GM23338 (cell line): ENCODE results near the gene AKAP9. TPM values are rescaled to one million over a fixed set of nuclear protein-coding genes. Genes with fewer than 3 reads are reported as not detected.
A peak's percentile ranks its signal among the peaks of the same experiment; 100 is the strongest.

ENCODE experiments used
- ATAC-seq: fragments of 200-7000 bp; cut with Tn5 transposase; 3 replicates; pipeline ENCODE4 v1.9.1; 2020
- DNase-seq: peaks from one replicate; pipeline ENCODE4 v3.0.0-alpha.2; 2015; ENCODE audit warnings: low spot score
- H2AFZ ChIP-seq: fragments of 200-600 bp; sonication (generic); 2 replicates; pipeline ENCODE4 v1.8.0; 2016; ENCODE audit warnings: antibody characterized with exemption, mild to moderate bottlenecking, moderate library complexity
- H3F3A ChIP-seq: fragments of 200-600 bp; sonication (generic); replicated peaks from 2 replicates; pipeline ENCODE4 v1.8.0; 2017; ENCODE audit warnings: antibody characterized with exemption, mixed run types, low read depth
- H3K27ac ChIP-seq: fragments of 200-600 bp; sonication (generic); 2 replicates; pipeline ENCODE4 v1.6.1; 2016; ENCODE audit warnings: low read depth
- H3K27me3 ChIP-seq: fragments of 200-600 bp; sonication (generic); 2 replicates; pipeline ENCODE4 v1.8.0; 2016; ENCODE audit warnings: mild to moderate bottlenecking, mixed run types, moderate library complexity; ENCODE audit not compliant: insufficient read depth
- H3K36me3 ChIP-seq: fragments of 200-600 bp; sonication (generic); 2 replicates; pipeline ENCODE4 v1.8.0; 2016; ENCODE audit warnings: mild to moderate bottlenecking; ENCODE audit not compliant: insufficient read depth
- H3K4me1 ChIP-seq: fragments of 200-600 bp; sonication (generic); 2 replicates; pipeline ENCODE4 v1.8.0; 2016; ENCODE audit warnings: mild to moderate bottlenecking, moderate library complexity; ENCODE audit not compliant: insufficient read depth
- H3K4me2 ChIP-seq: fragments of 200-600 bp; sonication (generic); 2 replicates; pipeline ENCODE4 v1.7.1; 2017; ENCODE audit warnings: mixed run types
- H3K4me3 ChIP-seq: fragments of 200-600 bp; sonication (generic); 2 replicates; pipeline ENCODE4 v1.6.1; 2016; ENCODE audit warnings: mixed run types
- H3K79me2 ChIP-seq: fragments of 200-600 bp; sonication (generic); replicated peaks from 2 replicates; pipeline ENCODE4 v1.8.0; 2017; ENCODE audit warnings: mild to moderate bottlenecking; ENCODE audit not compliant: insufficient read depth
- H3K9me2 ChIP-seq: fragments of 200-600 bp; sonication (generic); 2 replicates; pipeline ENCODE4 v1.8.0; 2017; ENCODE audit not compliant: insufficient read depth
- H4K20me1 ChIP-seq: fragments of 200-600 bp; sonication (generic); replicated peaks from 2 replicates; pipeline ENCODE4 v1.8.0; 2017; ENCODE audit warnings: mild to moderate bottlenecking; ENCODE audit not compliant: insufficient read depth
- H3K27ac Mint-ChIP-seq: 2 replicates; pipeline ENCODE4 v1.8.0; 2020; ENCODE audit warnings: inconsistent platforms, mild to moderate bottlenecking, moderate library complexity, mixed read lengths
- H3K27me3 Mint-ChIP-seq: 3 replicates; pipeline ENCODE4 v1.8.0; 2022; ENCODE audit warnings: low read depth, mild to moderate bottlenecking, moderate library complexity, mixed read lengths, inconsistent platforms; ENCODE audit not compliant: insufficient read depth, poor library complexity
- H3K36me3 Mint-ChIP-seq: 3 replicates; pipeline ENCODE4 v1.8.0; 2021; ENCODE audit warnings: low read depth, mild to moderate bottlenecking, inconsistent platforms, moderate library complexity, mixed read lengths
- H3K4me1 Mint-ChIP-seq: 3 replicates; pipeline ENCODE4 v1.8.0; 2020; ENCODE audit warnings: mild to moderate bottlenecking, inconsistent platforms, mixed read lengths
- H3K4me3 Mint-ChIP-seq: 3 replicates; pipeline ENCODE4 v1.8.0; 2021; ENCODE audit warnings: moderate library complexity, mild to moderate bottlenecking, inconsistent platforms, mixed read lengths
- H3K9me3 Mint-ChIP-seq: 3 replicates; pipeline ENCODE4 v1.8.0; 2020; ENCODE audit warnings: moderate library complexity, mild to moderate bottlenecking, inconsistent platforms, mixed read lengths
- CREB1 ChIP-seq: fragments of 250-450 bp; sonication (Bioruptor Pico); IDR thresholded peaks from 2 replicates; pipeline ENCODE4 v1.5.0; 2020; ENCODE audit warnings: low read depth, mild to moderate bottlenecking, moderate library complexity
- CTCF ChIP-seq, 2 experiments: fragments of 200-600 bp in 1 of 2; sonication (generic) in 1 of 2; conservative IDR thresholded peaks; 2 replicates each; pipeline versions ENCODE4 v1.5.1 to v1.6.1; 2016 to 2017; ENCODE audit warnings: antibody characterized with exemption in 2 of 2, low read depth in 2 of 2, mild to moderate bottlenecking in 2 of 2, moderate library complexity in 1 of 2
- ETS1 ChIP-seq: IDR thresholded peaks from 2 replicates; pipeline ENCODE4 v1.6.1; 2016; ENCODE audit warnings: antibody characterized with exemption
- EZH2 ChIP-seq: fragments of 200-600 bp; sonication (generic); IDR thresholded peaks from one replicate; pipeline ENCODE4 v1.8.0; 2017; ENCODE audit warnings: antibody characterized with exemption, mild to moderate bottlenecking, low read depth; ENCODE audit not compliant: unreplicated experiment
- JUNB ChIP-seq: IDR thresholded peaks from one replicate; pipeline ENCODE4 v1.6.1; 2016; ENCODE audit warnings: antibody characterized with exemption; ENCODE audit not compliant: unreplicated experiment
- NANOG ChIP-seq: IDR thresholded peaks from 2 replicates; pipeline ENCODE4 v1.6.1; 2016; ENCODE audit warnings: antibody characterized with exemption, borderline replicate concordance
- POLR2AphosphoS5 ChIP-seq: IDR thresholded peaks from 2 replicates; pipeline ENCODE4 v1.6.1; 2016; ENCODE audit warnings: antibody characterized with exemption, low read depth
- ZNF114 ChIP-seq: fragments of 250-450 bp; sonication (Bioruptor Pico); IDR thresholded peaks from 2 replicates; pipeline ENCODE4 v1.5.0; 2020; ENCODE audit warnings: mild to moderate bottlenecking, moderate library complexity
- ZNF331 ChIP-seq: fragments of 250-450 bp; sonication (Bioruptor Pico); IDR thresholded peaks from 2 replicates; pipeline ENCODE4 v1.5.0; 2020; ENCODE audit warnings: low read depth, mild to moderate bottlenecking, moderate library complexity
- polyA plus RNA-seq: library from polyadenylated mRNA; unstranded; fragments of >200 nt; fragmentation: Nextera tagmentation; extraction: Ambion mirVana; gene quantifications from 2 replicates; pipeline ENCODE4 v1.2.1, GENCODE V29; 2016
- total RNA-seq: library from RNA; depleted of rRNA; stranded (reverse); fragments of >200 nt; shearing (Covaris generic); gene quantifications from 2 replicates; pipeline ENCODE4 v1.2.3, GENCODE V29; 2014

Gene AKAP9
- total and polyA plus RNA-seq, 2 experiments from 2014 or later = 33.5 to 67.4 TPM

GRCh38 chr7:92134271-92135051, 193.8 kb downstream of the AKAP9 start, which contains the start of gene CYP51A1:
CYP51A1 (minus strand) TSS chr7:92134477; CDS start chr7:92134364, 113 bp downstream.
- Mint-ChIP-seq H3K27ac (peak within 1 kb of the TSS; percentile 100), H3K27me3 (peaks cover 8% of the 10 kb centered on the region), H3K4me3 (peak within 1 kb of the TSS; percentile 89), H3K36me3 (peaks cover 16% of the 10 kb centered on the region), H3K4me1 (peaks cover 14% of the 10 kb centered on the region; the same call in 2 of the 3 replicates), H3K9me3 (peaks cover 8% of the 10 kb centered on the region; the same call in 2 of the 3 replicates)
- DNase-seq = peak; percentile 93
- Histone ChIP-seq H3K36me3 (peaks cover 19% of the 10 kb centered on the region), H3K27ac (peak within 1 kb of the TSS; percentile 91), H3K9me2 (no peaks in the 10 kb centered on the region), H2AFZ (peak within 1 kb of the TSS; percentile 89), H3F3A (no peaks in the 10 kb centered on the region), H3K4me3 (peak within 1 kb of the TSS; percentile 95), H3K27me3 (no peaks in the 10 kb centered on the region), H3K79me2 (peaks cover 42% of the 10 kb centered on the region), H3K4me1 (peaks cover 24% of the 10 kb centered on the region), H3K4me2 (peak within 1 kb of the TSS; percentile 93), H4K20me1 (peaks cover 33% of the 10 kb centered on the region)
- peak; percentile 88 for ATAC-seq
- TF ChIP-seq ETS1 = no peak
- peak in 1 of 2 experiments; percentile 10; a peak in 1 of 4 replicates for TF ChIP-seq CTCF (conservative IDR thresholded peaks at IDR 0.05; ENCODE audit: low read depth in 2 of 2)
- no peak for TF ChIP-seq NANOG
- TF ChIP-seq POLR2AphosphoS5 = peak; percentile 85
- TF ChIP-seq CREB1 (CRISPR knock-in tag) = peak; percentile 87

GRCh38 chr7:92135052-92135889, 194.6 kb downstream of the AKAP9 start:
- Histone ChIP-seq H3K27me3 (no peaks in the 10 kb centered on the region), H2AFZ (peak overlapping the region; percentile 83), H3K79me2 (peaks cover 34% of the 10 kb centered on the region), H3K4me1 (peaks cover 24% of the 10 kb centered on the region), H3K36me3 (peaks cover 10% of the 10 kb centered on the region), H3K27ac (peak overlapping the region; percentile 91; the same call in 1 of the 2 replicates), H4K20me1 (peaks cover 25% of the 10 kb centered on the region), H3F3A (no peaks in the 10 kb centered on the region), H3K9me2 (no peaks in the 10 kb centered on the region), H3K4me3 (peak overlapping the region; percentile 95), H3K4me2 (peak overlapping the region; percentile 93)
- H3K4me1 Mint-ChIP-seq = peaks cover 14% of the 10 kb centered on the region; the same call in 2 of the 3 replicates
- DNase-seq (peak; percentile 39), ATAC-seq (peak; percentile 4; the same call in 2 of the 3 replicates)
- peaks cover 8% of the 10 kb centered on the region for H3K27me3 Mint-ChIP-seq
- peak overlapping the region; percentile 100 for H3K27ac Mint-ChIP-seq
- peak overlapping the region; percentile 89 for H3K4me3 Mint-ChIP-seq
- H3K36me3 Mint-ChIP-seq = peaks cover 9% of the 10 kb centered on the region
- peaks cover 10% of the 10 kb centered on the region; the same call in 2 of the 3 replicates for H3K9me3 Mint-ChIP-seq
- no peak for TF ChIP-seq NANOG
- TF ChIP-seq CREB1 (CRISPR knock-in tag) = no peak
- no peak for TF ChIP-seq ETS1
- TF ChIP-seq ZNF114 = no peak
- TF ChIP-seq ZNF331 (CRISPR knock-in tag) = no peak
- no peak for TF ChIP-seq POLR2AphosphoS5
- TF ChIP-seq EZH2 = no peak
- TF ChIP-seq JUNB = no peak
